Measurements from ENCODE around the gene PEX13.
"Not testable (repeated sequence)": the region's sequence is repeated elsewhere in the genome, so short reads cannot be mapped to it uniquely, and the experiment has no call there.

PEX13 gene

DNA sequence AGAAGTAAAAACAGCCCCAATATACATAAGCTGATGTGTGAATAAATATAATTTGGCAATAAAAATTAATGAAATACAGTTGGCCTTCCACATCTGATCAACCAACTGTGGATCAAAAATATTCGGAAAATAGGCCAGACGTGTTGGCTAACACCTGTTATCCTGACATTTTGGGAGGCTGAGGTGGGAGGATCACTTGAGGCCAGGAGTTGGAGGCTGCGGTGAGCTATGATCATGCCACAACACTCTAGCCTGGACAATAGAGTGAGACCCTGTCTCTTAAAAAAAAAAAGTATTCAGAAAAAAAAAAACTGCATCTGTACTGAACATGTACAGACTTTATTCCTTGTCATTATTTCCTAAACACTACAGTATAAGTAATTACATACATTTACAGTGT is 12.0 kb downstream of the PEX13 start:
- Histone ChIP-seq H3K4me3 (ENCODE audit: low read depth, low read length) (no peak overlapping the region), H3K9ac (ENCODE audit: low read length) (no peak overlapping the region), H3K36me3 (ENCODE audit: control insufficient read depth, insufficient read depth, low read length) (peaks cover 32% of the 10 kb centered on the region), H3K27ac (ENCODE audit: low read depth, low read length) (no peak overlapping the region), H3K27me3 (ENCODE audit: control insufficient read depth, insufficient read depth, low read length) (no peaks in the 10 kb centered on the region), H3K9me3 (ENCODE audit: control insufficient read depth, insufficient read depth, low read depth, low read length) (0 out of 2 replicates have a peak, but pooled peaks cover 2% of the 10 kb centered on the region), H3K4me1 (ENCODE audit: control insufficient read depth, insufficient read depth, low read length) (no peaks in the 10 kb centered on the region)

DNA sequence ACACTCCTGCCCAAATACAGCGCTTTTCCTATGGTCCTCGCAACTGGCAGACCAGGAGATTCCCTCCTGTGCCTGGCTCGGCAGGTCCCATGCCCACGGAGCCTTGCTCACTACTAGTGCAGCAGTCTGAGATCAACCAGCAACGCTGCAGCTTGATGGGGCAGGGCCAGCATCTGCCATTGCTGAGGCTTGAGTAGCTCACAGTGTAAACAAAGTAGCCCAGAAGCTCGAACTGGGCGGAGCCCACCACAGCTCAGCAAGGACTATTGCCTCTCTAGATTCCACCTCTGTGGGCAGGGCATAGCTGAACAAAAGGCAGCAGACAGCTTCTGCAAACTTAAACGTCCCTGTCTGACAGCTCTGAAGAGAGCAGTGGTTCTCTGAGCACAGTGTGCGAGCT is 17.1 kb downstream of the PEX13 start:
- not testable (repeated sequence) for H3K9ac ChIP-seq (ENCODE audit: low read length); H3K27me3 ChIP-seq (ENCODE audit: control insufficient read depth, insufficient read depth, low read length); H3K4me3 ChIP-seq (ENCODE audit: low read depth, low read length); H3K4me1 ChIP-seq (ENCODE audit: control insufficient read depth, insufficient read depth, low read length); H3K9me3 ChIP-seq (ENCODE audit: control insufficient read depth, insufficient read depth, low read depth, low read length); H3K27ac ChIP-seq (ENCODE audit: low read depth, low read length)
- peaks cover 40% of the 10 kb centered on the region for H3K36me3 ChIP-seq (ENCODE audit: control insufficient read depth, insufficient read depth, low read length)

DNA sequence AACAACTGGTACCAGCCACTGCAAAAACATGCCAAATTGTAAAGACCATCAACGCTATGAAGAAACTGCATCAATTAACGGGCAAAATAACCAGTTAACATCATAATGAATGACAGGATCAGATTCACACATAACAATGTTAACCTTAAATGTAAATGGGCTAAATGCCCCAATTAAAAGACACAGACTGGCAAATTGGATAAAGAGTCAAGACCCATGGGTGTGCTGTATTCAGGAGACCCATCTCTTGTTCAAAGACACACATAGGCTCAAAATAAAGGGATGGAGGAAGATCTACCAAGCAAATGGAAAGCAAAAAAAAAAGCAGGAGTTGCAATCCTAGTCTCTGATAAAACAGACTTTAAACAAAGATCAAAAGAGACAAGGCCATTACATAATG is 19.1 kb downstream of the PEX13 start:
- not testable (repeated sequence) for H3K4me1 ChIP-seq (ENCODE audit: control insufficient read depth, insufficient read depth, low read length); H3K27me3 ChIP-seq (ENCODE audit: control insufficient read depth, insufficient read depth, low read length); H3K9ac ChIP-seq (ENCODE audit: low read length); H3K9me3 ChIP-seq (ENCODE audit: control insufficient read depth, insufficient read depth, low read depth, low read length); H3K27ac ChIP-seq (ENCODE audit: low read depth, low read length); H3K4me3 ChIP-seq (ENCODE audit: low read depth, low read length)
- H3K36me3 ChIP-seq (ENCODE audit: control insufficient read depth, insufficient read depth, low read length) = peaks cover 33% of the 10 kb centered on the region

DNA sequence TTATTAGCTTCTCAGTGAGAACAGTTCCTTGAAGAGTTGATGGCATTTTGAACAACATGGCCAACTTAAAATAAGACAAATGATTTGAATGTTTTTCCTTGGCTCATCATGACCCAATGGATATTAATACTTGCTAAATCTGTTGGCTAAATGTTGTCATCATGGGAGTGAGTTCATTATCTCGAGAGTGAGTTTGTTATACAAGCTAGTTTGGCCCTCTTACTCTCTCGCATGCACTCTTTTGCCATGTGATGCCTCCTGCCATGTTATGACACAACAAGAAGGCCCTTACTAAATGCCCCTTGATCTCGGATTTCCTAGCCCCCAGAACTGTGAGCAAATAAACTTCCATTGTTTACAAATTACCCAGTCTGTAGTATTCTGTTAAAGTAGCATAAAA is 25.3 kb downstream of the PEX13 start:
- peaks cover 18% of the 10 kb centered on the region for H3K36me3 ChIP-seq (ENCODE audit: control insufficient read depth, insufficient read depth, low read length)
- no peaks in the 10 kb centered on the region for H3K4me1 ChIP-seq (ENCODE audit: control insufficient read depth, insufficient read depth, low read length)
- no peak overlapping the region for H3K27ac ChIP-seq (ENCODE audit: low read depth, low read length)
- no peaks in the 10 kb centered on the region for H3K9me3 ChIP-seq (ENCODE audit: control insufficient read depth, insufficient read depth, low read depth, low read length)
- no peak overlapping the region for H3K4me3 ChIP-seq (ENCODE audit: low read depth, low read length)
- H3K27me3 ChIP-seq (ENCODE audit: control insufficient read depth, insufficient read depth, low read length) = no peaks in the 10 kb centered on the region
- no peak overlapping the region for H3K9ac ChIP-seq (ENCODE audit: low read length)

DNA sequence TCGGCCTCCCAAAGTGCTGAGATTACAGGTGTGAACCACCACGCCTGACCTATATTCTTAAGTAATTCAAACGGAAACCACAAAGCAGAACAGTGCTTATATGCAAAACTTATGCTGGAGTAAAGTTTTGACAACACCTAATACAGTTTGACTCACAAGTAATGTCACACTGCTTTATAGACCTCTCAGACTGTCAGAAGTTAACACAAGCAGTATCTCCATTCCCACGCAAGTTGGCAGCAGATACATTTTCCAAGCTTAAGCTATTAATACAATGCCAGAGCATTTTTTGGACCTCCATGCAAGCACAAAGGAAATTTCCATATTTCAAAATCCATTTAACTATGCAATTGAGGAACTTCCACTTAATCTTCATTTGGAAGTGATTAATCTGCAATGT is 27.1 kb downstream of the PEX13 start:
- peaks cover 29% of the 10 kb centered on the region for H3K36me3 ChIP-seq (ENCODE audit: control insufficient read depth, insufficient read depth, low read length)
- H3K9me3 ChIP-seq (ENCODE audit: control insufficient read depth, insufficient read depth, low read depth, low read length) = no peaks in the 10 kb centered on the region
- H3K4me3 ChIP-seq (ENCODE audit: low read depth, low read length) = no peak overlapping the region
- no peaks in the 10 kb centered on the region for H3K27me3 ChIP-seq (ENCODE audit: control insufficient read depth, insufficient read depth, low read length)
- H3K9ac ChIP-seq (ENCODE audit: low read length) = no peak overlapping the region
- H3K4me1 ChIP-seq (ENCODE audit: control insufficient read depth, insufficient read depth, low read length) = no peaks in the 10 kb centered on the region
- H3K27ac ChIP-seq (ENCODE audit: low read depth, low read length) = no peak overlapping the region

DNA sequence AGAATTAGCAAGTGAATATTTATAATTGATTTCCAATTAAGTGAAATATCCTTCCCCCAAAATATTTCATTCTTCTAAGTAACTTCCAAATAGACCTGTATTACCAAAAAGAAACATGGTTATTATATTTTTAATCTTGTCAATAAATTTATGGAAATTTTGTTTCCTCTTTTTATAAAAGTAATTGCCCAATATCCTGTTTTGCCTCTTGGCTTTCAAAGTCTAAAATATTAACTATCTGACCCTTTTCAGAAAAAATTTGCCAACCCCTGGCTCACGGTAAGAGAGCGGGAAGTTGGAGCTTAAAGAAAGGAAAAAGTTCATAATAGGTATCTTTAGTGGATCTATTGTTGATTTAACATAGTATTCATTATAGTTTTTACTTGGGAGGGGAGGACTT is 27.7 kb downstream of the PEX13 start:
- H3K4me1 ChIP-seq (ENCODE audit: control insufficient read depth, insufficient read depth, low read length) = no peaks in the 10 kb centered on the region
- H3K27ac ChIP-seq (ENCODE audit: low read depth, low read length) = no peak overlapping the region
- H3K9ac ChIP-seq (ENCODE audit: low read length) = no peak overlapping the region
- H3K4me3 ChIP-seq (ENCODE audit: low read depth, low read length) = no peak overlapping the region
- no peaks in the 10 kb centered on the region for H3K9me3 ChIP-seq (ENCODE audit: control insufficient read depth, insufficient read depth, low read depth, low read length)
- H3K27me3 ChIP-seq (ENCODE audit: control insufficient read depth, insufficient read depth, low read length) = no peaks in the 10 kb centered on the region
- H3K36me3 ChIP-seq (ENCODE audit: control insufficient read depth, insufficient read depth, low read length) = peaks cover 30% of the 10 kb centered on the region

DNA sequence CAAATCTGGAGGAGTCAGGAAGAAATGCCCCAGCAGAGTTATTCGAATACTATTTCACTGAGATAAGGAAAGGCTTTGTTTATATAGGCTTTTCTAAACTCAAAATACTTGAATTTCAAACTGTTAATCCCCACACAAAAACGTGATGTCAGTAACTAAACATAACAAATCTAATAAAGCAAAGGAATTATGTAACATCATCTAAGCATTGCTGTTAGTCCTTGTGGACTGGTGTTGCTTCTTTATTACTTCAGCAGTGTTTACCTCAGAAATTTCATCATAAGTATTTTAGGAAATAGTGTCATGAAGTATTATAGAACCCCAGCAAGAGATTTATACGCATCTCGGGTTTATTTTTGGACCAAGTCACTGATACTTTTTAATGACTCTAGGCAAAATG is 28.5 kb downstream of the PEX13 start:
- Histone ChIP-seq H3K4me3 (ENCODE audit: low read depth, low read length) (no peak overlapping the region), H3K4me1 (ENCODE audit: control insufficient read depth, insufficient read depth, low read length) (no peaks in the 10 kb centered on the region), H3K27ac (ENCODE audit: low read depth, low read length) (no peak overlapping the region), H3K27me3 (ENCODE audit: control insufficient read depth, insufficient read depth, low read length) (no peaks in the 10 kb centered on the region), H3K36me3 (ENCODE audit: control insufficient read depth, insufficient read depth, low read length) (peaks cover 32% of the 10 kb centered on the region), H3K9me3 (ENCODE audit: control insufficient read depth, insufficient read depth, low read depth, low read length) (no peaks in the 10 kb centered on the region), H3K9ac (ENCODE audit: low read length) (no peak overlapping the region)

DNA sequence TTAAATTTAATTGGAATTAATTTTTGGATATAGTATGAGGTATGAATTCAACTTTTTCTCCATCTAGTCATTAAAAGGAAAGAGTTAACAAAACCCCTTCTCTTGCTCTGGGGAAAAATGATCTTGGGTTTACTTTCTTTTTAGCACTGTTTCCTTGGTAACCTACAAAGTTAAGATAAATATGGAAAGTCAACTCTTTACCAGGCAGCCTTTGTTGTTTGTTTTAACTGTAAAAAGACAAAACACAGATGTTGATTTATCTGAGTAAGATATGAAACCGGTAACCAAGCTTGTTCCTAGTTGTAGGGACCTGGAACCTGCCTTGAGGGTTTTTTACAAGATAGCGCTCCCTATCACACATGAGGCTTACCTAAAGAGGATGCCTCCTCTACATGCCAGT is 38.0 kb downstream of the PEX13 start:
- no peaks in the 10 kb centered on the region for H3K4me1 ChIP-seq (ENCODE audit: control insufficient read depth, insufficient read depth, low read length)
- no peaks in the 10 kb centered on the region for H3K9me3 ChIP-seq (ENCODE audit: control insufficient read depth, insufficient read depth, low read depth, low read length)
- peaks cover 13% of the 10 kb centered on the region for H3K36me3 ChIP-seq (ENCODE audit: control insufficient read depth, insufficient read depth, low read length)
- no peak overlapping the region for H3K4me3 ChIP-seq (ENCODE audit: low read depth, low read length)
- no peaks in the 10 kb centered on the region for H3K27me3 ChIP-seq (ENCODE audit: control insufficient read depth, insufficient read depth, low read length)
- H3K27ac ChIP-seq (ENCODE audit: low read depth, low read length) = no peak overlapping the region
- H3K9ac ChIP-seq (ENCODE audit: low read length) = no peak overlapping the region

DNA sequence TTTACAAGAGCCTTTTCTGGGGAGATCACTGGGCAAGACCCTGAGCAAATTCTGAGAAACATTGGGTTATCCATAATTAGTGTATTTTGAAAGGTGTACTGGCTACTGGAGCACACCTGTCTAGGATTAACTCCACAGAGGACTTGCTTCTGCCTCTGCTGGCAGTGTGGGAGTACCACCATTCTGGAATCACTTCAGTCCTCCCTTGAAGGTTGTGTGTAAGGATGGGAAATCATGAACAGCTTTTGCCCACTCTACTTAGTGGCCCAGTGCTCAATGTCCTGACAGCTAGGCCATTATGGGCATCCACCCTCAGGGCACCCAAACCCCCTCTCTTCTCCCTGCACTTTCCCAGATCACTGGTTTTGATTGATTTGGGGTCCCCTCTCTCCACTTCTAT is 40.0 kb downstream of the PEX13 start:
- H3K9ac ChIP-seq (ENCODE audit: low read length) = no peak overlapping the region
- no peaks in the 10 kb centered on the region for H3K27me3 ChIP-seq (ENCODE audit: control insufficient read depth, insufficient read depth, low read length)
- no peaks in the 10 kb centered on the region for H3K4me1 ChIP-seq (ENCODE audit: control insufficient read depth, insufficient read depth, low read length)
- no peak overlapping the region for H3K4me3 ChIP-seq (ENCODE audit: low read depth, low read length)
- H3K27ac ChIP-seq (ENCODE audit: low read depth, low read length) = no peak overlapping the region
- H3K36me3 ChIP-seq (ENCODE audit: control insufficient read depth, insufficient read depth, low read length) = peaks cover 8% of the 10 kb centered on the region
- H3K9me3 ChIP-seq (ENCODE audit: control insufficient read depth, insufficient read depth, low read depth, low read length) = no peaks in the 10 kb centered on the region

DNA sequence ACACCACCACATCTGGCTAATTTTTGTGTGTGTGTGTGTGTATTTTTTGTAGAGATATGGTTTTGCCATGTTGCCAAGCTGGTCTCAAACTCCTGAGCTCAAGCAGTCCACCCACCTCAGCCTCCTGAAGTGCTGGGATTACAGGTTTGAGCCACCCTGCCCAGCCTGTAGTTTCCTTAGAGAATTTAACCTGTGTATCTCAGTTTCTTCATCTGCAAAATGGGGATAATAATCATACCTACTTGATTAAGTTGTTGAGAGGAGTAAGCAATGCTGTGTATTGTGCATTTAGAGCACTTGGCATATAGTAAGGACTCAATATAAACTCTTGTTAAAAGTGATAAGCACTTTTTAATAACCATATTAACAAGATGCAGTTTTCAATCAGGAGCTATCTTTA is 41.9 kb downstream of the PEX13 start:
- no peak overlapping the region for H3K4me3 ChIP-seq (ENCODE audit: low read depth, low read length)
- no peaks in the 10 kb centered on the region for H3K27me3 ChIP-seq (ENCODE audit: control insufficient read depth, insufficient read depth, low read length)
- no peaks in the 10 kb centered on the region for H3K9me3 ChIP-seq (ENCODE audit: control insufficient read depth, insufficient read depth, low read depth, low read length)
- no peak overlapping the region for H3K9ac ChIP-seq (ENCODE audit: low read length)
- peaks cover 2% of the 10 kb centered on the region; the same call in 1 of the 2 replicates for H3K36me3 ChIP-seq (ENCODE audit: control insufficient read depth, insufficient read depth, low read length)
- H3K27ac ChIP-seq (ENCODE audit: low read depth, low read length) = no peak overlapping the region
- H3K4me1 ChIP-seq (ENCODE audit: control insufficient read depth, insufficient read depth, low read length) = no peaks in the 10 kb centered on the region

DNA sequence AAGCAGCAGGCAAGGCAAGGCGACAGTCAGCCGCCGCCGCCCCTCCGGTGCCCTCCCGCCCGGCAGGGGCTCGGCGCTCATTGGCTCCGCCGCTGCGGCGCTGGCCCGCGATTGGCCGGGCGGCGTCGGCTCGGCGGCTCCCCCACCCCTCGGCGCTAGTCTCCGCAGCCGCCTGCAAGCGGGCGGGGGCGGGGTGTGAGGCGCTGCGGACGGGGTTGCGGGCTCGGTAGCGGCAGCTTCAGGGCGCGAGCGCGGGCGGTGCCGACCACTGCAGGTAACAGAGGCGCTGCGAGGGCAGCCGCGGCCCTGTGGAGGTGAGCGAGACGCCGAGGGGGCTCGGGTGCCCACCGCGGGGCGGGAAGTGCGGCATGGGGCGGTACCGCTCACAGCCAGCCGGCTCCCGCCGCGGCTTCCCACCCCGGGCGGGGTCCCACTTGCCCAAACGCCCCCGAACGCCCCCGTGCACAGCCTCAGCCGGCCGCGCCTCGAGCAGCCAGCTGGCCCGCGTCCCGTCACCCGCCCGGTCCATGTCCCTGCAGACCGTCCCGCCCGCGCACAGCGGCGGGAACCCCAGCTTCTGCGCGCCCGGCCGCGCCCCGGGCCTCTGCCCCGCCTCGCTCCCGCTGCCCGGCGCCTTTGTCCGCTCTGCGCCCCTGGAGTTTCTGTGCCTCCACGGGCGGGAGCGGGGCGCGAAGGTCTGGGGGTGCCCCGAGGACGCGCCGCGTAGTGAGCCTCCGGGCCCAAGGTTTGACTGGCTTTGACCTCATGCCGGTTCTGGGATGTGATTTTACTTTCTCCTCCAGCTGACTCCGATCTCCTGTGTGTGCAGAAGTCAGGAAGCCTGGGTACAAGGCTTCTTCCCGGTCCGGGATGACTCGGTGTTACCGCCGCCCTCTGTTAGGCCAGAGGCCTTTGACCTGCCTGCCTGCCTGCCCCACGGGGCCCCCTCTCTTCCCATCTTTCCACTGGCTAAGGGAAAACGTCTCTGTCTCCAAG is 48.5 kb downstream of the PEX13 start, which contains the start of gene SANBR:
Gene SANBR (plus strand): TSS at position 158 of the 996 bp plus-strand sequence. CDS start 4,480 bp downstream, outside the sequence.
- H3K4me3 ChIP-seq (ENCODE audit: low read depth, low read length) = peak within 1 kb of the TSS; percentile 84

More for the DNA sequence above, 48.5 kb downstream of the PEX13 start, which contains the start of gene SANBR:
- H3K36me3 ChIP-seq (ENCODE audit: control insufficient read depth, insufficient read depth, low read length) = peaks cover 11% of the 10 kb centered on the region
- H3K27me3 ChIP-seq (ENCODE audit: control insufficient read depth, insufficient read depth, low read length) = no peaks in the 10 kb centered on the region
- H3K9me3 ChIP-seq (ENCODE audit: control insufficient read depth, insufficient read depth, low read depth, low read length) = no peaks in the 10 kb centered on the region
- H3K27ac ChIP-seq (ENCODE audit: low read depth, low read length) = 0 out of 2 replicates have a peak within 1 kb of the TSS, but pooled peaks have one; percentile 23
- H3K4me1 ChIP-seq (ENCODE audit: control insufficient read depth, insufficient read depth, low read length) = peaks cover 5% of the 10 kb centered on the region; the same call in 1 of the 2 replicates
- H3K9ac ChIP-seq (ENCODE audit: low read length) = peak within 1 kb of the TSS; percentile 79
